GM19452 (cell line): ENCODE results near the gene UBR3.
A peak's percentile ranks its signal among the peaks of the same experiment; 100 is the strongest.
"Not testable (repeated sequence)": the region's sequence is repeated elsewhere in the genome, so short reads cannot be mapped to it uniquely, and the experiment has no call there.

Experiments used
- ATAC-seq: cut with Tn5 transposase; IDR thresholded peaks from one replicate; pipeline ENCODE4 v1.9.1; 2021; ENCODE audit not compliant: unreplicated experiment

UBR3 gene, protein sequence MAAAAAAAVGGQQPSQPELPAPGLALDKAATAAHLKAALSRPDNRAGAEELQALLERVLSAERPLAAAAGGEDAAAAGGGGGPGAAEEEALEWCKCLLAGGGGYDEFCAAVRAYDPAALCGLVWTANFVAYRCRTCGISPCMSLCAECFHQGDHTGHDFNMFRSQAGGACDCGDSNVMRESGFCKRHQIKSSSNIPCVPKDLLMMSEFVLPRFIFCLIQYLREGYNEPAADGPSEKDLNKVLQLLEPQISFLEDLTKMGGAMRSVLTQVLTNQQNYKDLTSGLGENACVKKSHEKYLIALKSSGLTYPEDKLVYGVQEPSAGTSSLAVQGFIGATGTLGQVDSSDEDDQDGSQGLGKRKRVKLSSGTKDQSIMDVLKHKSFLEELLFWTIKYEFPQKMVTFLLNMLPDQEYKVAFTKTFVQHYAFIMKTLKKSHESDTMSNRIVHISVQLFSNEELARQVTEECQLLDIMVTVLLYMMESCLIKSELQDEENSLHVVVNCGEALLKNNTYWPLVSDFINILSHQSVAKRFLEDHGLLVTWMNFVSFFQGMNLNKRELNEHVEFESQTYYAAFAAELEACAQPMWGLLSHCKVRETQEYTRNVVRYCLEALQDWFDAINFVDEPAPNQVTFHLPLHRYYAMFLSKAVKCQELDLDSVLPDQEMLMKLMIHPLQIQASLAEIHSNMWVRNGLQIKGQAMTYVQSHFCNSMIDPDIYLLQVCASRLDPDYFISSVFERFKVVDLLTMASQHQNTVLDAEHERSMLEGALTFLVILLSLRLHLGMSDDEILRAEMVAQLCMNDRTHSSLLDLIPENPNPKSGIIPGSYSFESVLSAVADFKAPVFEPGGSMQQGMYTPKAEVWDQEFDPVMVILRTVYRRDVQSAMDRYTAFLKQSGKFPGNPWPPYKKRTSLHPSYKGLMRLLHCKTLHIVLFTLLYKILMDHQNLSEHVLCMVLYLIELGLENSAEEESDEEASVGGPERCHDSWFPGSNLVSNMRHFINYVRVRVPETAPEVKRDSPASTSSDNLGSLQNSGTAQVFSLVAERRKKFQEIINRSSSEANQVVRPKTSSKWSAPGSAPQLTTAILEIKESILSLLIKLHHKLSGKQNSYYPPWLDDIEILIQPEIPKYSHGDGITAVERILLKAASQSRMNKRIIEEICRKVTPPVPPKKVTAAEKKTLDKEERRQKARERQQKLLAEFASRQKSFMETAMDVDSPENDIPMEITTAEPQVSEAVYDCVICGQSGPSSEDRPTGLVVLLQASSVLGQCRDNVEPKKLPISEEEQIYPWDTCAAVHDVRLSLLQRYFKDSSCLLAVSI (N-terminal part only)

DNA sequence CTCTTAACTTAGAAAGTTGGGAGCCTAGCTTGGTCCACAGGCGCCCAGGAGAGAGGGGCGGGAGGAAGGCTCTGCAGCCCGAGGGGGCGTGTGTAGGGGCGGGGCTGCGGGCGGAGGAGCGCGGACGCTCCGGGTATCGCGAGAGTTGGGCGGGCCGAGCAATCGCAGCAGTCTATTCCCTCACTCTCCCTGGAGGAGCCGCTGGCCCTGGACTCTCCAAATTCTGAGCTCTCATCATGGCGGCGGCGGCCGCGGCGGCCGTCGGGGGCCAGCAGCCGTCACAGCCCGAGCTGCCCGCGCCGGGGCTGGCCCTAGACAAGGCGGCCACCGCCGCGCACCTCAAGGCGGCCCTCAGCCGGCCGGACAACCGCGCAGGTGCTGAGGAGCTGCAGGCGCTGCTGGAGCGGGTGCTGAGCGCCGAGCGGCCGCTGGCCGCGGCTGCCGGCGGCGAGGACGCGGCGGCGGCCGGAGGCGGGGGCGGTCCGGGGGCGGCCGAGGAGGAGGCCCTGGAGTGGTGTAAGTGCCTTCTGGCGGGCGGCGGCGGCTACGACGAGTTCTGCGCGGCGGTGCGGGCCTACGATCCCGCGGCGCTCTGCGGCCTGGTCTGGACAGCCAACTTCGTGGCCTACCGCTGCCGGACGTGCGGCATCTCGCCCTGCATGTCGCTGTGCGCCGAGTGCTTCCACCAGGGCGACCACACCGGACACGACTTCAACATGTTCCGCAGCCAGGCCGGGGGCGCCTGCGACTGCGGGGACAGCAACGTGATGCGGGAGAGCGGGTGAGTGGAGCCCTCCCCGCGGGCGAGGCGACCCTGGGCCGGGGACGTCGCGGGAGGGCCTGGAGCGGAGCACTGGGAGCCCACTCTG lies at the start of gene UBR3:
UBR3 (plus strand) TSS at position 183 of the 869 bp plus-strand sequence; CDS start at position 237, 54 bp downstream.
- peak; percentile 77 for ATAC-seq

DNA sequence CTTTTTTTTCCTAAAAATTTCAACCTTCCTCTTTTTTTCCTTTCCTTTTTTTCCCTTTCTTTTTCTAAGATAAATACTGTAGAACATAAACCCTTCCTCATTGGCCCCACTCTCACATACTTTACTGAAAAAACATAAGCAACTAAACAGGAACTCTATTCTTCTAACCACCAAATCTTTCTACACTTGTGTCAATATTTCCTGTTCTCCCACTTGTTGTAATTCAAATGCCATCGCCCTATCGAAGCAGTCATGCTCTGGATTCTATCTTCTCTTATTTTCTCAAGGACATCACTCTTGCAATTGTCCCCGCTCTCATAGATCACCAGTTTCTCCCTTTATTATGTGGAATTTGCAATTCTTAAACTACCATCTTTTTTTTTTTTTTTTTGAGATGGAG lies 48.8 kb upstream of the UBR3 start:
- no peak for ATAC-seq

DNA sequence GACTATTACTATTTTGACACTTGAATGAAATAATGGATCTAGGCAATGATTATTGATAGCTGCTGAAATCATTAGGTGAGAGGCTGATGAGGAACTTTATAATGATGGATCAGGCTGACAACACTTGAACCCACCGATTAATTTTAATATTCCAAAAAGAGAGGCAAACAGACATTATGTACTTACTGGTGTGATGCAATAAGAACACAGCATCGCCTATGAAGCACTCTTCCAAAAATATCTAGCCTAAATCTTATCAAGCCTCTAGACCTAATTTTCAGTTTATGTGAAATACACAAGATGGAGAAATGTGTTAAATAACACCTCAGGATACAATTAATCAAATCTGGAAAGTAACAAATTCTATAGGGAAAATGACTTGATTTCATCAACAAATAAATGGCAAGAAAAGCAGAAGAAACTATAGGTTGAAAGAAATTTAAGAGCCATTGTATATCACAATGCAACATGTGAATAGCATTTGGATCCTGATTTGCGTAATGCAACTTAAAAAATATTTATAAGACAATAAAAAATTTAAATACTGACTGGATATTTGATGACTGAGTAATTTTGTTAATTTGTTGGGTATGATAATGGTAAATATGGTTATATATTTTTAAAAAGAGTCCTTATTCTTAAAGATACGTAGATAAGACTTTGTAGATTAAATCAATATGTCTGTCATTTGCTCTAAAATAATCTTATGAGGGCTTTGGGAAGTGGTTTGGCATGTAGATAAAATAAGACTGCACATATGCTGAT lies 45.8 kb upstream of the UBR3 start:
- no peak for ATAC-seq

DNA sequence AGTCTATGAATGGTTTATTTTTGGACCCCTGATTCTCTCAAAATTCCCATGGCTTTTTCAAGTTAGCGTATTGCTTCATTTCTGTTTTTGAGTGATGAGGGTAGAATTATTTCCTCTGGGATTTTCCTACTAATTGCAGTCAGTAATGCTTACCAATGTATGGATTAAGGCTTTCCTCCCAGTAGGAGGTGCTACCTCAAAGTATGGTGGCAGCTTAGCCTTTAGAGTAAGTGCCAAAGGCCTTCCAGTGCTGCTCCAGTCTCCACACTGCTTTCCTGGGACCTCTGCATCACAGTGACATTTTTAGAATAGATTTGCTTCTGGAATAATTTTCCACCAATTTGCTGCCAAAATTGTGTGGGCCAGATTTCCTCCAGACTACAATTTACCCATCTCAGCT lies 44.7 kb upstream of the UBR3 start:
- no peak for ATAC-seq

DNA sequence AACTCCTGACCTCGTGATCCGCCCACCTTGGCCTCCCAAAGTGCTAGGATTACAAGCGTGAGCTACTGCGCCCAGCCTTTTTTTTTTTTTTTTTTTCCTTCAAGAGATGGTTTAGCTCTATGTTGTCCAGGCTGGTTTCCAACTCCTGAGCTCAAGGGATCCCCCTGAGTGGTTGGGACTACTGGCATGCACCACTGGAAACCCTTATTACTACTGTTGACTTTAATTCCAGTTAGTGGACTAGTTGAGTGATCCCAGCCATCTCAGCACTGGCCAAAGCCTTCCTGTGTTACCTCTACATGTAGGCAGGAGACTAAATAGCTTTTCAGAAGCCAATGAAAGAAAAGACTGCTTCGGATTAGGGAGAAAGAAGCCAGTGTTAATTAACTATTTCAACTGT lies 36.7 kb upstream of the UBR3 start:
- ATAC-seq, result no peak

DNA sequence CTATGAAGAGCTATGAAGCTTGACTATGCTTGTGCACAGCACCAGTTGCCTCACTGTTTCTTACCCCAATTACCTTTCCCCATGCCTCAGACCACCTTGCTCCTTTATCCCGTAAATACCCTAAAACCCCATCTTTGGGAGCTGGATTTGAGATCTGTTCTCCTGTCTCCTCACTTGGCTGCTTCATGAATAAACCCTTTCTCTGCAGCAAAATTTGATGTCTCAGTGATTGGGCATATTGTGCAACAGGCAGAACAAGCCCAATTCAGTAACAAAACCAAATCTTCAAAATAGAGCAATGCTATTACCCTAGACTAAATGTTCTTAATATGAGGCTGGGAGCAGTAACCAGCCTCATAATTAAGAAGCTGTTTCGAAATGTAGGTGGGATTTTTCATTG lies 32.1 kb upstream of the UBR3 start:
- no peak for ATAC-seq

DNA sequence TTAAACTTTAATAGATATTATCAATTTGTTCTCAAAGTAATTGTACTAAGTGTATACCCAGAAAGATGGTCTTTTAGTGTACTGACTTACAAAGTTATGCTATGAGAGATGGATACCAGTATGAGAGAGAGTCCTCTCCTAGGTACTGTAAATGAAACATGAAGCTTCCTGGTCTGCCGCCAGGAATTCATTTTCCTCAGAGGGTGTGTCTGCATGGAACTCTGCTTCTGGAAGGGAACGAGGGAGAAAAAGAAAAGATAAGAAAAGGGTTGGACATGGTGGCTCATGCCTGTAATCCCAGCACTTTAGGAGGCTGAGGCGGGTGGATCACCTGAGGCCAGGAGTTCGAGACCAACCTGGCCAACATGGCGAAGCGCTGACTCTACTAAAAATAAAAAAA lies 30.8 kb upstream of the UBR3 start:
- ATAC-seq, result no peak

DNA sequence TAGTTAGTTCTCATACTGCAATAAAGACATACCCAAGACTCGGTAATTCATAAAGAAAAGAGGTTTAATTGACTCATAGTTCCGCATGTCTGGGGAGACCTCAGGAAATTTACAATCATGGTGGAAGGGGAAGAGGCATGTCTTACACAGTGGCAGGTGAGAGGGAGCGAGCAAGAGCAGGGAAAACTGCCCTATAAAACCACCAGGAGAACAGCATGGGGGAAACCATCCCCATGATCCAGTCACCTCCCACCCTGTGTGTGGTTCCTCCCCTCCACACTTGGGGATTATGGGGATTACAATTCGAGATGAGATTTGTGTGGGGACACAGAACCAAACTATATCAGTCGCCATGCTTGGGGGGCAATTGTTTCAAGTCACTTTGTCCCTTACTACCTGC lies 29.7 kb upstream of the UBR3 start:
- ATAC-seq, result no peak

DNA sequence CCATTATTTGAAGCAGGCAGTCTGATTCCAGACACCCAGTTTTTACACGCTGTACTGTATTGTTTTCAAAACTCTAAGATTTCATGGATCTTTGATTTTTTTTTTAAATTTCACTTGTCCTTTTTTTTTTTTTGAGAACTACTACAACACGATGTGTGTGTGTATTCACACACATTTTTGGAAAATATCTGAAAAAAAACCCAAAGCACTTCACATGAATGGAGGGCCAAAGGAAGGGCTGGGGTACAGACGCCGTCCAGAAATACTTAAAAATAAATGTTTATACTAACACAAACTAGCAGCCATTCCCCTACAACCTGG lies 28.9 kb upstream of the UBR3 start:
- ATAC-seq, result no peak

DNA sequence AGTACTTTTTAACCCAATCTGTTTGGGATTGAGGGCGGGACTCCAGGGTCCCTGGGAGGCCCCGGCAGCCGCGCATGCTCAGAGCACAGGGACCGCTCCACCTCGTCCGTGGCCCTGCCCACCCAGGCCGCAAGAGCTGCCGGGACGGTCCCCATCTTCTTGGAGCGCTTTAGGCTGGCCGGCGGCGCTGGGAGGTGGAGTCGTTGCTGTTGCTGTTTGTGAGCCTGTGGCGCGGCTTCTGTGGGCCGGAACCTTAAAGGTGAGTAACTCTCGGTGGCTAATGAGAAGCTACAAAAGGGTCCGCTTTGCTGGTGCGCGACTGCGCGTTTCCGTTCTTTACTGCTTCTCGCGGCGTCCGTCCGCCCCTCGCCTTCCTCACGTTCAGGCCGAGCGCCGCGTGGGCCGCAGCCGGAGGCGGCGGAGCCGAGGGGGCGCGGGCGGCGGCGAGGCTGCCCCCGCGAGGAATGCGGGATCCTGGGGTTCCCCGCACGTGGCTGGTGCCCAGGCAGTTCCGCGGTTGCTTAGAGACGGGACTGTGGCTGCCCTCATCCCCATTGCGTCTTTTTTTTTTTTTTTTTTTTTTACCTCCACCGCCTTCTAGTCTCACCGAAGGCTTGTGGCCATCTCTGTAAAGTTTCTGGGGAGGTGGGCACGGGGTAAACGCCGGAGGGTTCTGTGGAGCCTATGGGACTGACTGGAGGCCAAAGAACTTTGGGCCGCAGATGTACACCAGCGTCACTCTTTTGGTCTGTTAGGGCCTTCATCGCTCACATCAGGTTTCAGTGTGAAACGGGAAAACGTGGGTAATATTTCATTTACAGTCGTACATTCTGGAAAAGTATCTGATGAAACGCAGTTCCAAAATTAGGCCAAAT lies 28.3 kb upstream of the UBR3 start, which contains the start of gene SSB:
SSB (plus strand) TSS at position 154 of the 875 bp plus-strand sequence. CDS start 2,090 bp downstream, outside the sequence.
- peak; percentile 96 for ATAC-seq

DNA sequence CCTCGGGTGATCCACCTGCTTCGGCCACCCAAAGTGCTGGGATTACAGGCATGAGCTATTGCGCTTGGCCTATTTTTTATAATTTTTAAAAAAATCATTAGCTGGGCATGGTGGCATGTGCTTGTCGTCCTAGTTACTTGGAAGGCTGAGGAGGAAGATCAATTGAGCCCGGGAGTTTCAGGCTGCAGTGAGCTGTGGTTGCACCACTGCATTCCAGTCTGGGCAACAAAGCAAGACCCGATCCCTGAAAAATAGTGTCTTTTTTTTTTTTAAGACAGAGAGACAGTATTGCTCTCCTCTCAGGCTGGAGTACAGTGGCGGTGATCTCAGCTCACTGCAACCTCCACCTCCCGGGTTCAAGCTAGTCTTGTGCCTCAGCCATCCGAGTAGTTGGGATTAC lies 23.8 kb upstream of the UBR3 start:
- no peak for ATAC-seq

DNA sequence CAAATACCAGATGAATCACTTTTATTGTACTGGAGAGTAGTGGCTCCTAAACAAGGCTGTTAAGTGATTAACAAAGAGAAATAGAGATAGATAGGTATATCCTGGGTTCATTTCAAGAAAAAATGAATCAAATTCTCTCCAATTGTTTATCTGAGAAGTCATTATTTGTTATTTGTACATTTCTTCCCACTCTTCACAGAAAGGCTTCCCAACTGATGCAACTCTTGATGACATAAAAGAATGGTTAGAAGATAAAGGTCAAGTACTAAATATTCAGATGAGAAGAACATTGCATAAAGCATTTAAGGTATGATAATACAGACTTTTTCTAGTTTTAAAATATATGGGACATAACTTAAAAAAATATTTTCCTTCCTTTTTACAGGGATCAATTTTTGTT lies 20.7 kb upstream of the UBR3 start:
- ATAC-seq, result no peak

DNA sequence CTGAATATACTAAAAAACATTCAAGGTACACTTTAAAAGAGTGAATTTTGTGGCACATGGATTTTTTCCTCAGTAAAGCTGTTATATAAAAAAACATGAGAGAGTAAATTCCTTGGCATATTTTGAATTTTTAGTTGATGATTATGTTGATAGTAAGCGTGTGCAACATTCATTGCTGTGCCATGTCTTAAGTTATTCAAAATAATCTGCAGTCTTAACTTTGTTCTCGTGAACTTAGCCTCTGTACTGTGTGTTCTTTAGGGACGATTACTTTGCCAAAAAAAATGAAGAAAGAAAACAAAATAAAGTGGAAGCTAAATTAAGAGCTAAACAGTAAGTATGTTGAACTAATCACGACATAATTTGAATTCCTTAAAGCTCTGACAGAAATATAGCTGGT lies 19.0 kb upstream of the UBR3 start:
- no peak for ATAC-seq

DNA sequence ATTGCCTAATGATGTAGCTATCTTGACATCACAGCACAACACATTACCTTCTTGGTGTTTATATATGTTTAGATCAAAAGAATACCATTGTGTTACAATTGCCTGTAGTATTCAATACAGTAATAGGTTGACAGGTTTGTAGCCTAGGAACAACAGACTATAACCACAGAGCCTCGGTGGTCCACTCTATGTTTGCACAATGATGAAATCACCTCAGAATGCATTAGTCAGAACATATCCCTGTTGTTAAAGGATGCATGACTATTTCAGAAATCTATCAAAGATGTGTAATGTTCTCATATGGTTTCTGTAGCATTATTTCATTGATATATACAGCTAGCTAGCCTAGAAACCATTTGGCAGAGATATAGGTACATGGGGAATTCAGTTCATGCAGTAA lies 11.4 kb upstream of the UBR3 start:
- no peak for ATAC-seq

DNA sequence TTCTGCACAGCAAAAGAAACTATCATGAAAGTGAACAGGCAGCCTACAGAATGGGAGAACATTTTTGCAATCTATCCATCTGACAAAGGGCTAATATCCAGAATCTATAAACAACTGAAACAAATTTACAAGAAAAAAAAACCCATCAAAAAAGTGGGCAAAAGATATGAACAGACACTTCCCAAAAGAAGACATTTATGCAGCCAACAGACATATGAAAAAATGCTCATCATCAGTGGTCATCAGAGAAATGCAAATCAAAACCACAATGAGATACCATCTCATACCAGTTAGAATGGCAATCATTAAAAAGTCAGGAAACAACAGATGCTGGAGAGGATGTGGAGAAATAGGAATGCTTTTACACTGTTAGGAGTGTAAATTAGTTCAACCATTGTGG lies 10.3 kb upstream of the UBR3 start:
- not testable (repeated sequence) for ATAC-seq

DNA sequence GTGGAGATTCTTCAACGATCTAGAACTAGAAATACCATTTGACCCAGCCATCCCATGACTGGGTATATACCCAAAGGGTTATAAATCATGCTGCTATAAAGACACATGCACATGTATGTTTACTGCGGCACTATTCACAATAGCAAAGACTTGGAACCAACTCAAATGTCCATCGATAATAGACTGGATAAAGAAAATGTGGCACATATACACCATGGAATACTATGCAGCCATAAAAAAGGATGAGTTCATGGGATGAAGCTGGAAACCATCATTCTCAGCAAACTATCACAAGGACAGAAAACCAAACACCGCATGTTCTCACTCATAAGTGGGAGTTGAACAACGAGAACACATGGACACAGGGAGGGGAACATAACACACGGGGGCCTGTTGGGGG lies 9.9 kb upstream of the UBR3 start:
- ATAC-seq, result not testable (repeated sequence)

DNA sequence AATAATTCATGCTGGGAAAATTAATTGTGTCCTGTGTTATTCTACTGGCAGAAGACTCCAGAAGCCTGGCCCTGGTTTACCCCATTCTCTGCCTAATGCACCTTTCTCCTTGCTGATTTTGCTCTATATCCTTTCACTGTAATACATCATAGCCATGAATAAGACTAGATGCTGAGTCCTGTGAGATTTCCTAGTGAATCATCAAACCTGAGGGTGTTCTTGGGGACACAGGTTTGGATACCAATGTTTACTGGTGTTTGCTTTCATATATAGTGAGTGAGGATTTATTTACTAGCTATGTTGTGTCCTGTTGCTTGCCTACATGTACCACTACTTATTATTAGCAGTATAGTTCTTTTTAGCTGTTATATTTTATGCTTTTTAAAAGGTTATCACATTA lies 9.0 kb upstream of the UBR3 start:
- ATAC-seq, result no peak

DNA sequence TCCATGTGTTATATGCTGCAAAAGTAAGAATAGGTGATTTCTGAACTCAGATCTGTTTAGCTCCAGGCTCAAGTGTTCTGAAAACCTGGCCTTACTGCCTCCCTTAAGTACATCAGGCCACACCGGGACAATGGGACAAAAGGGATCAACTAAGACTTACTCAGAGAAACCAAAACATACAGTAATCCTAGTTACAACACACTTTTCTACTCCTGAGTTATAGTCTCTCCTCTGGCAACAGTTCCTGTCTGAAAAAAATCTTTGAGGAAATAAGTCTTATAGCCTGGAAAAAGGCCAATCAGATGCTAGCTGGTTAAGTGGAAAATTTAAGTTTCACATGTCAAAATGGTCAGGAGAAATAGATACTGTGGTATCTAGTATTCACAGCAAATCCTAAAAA lies 8.1 kb upstream of the UBR3 start:
- ATAC-seq, result no peak

DNA sequence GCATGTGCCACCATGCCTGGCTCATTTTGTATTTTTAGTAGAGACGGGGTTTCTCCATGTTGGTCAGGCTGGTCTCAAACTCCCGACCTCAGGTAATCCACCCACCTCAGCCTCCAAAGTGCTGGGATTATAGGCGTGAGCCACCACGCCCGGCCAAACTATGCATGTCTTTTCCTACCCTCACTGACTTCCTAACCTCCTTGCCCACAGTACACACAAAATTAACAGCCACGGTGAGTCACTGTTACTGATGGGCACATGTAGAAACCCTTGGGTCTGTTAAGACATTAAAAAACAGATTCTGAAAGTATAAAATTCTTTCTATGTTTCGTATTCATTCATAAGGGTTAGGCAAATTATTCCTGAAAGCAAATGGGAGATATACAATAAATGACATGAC lies 7.2 kb upstream of the UBR3 start:
- not testable (repeated sequence) for ATAC-seq
